ENCODE results near the gene JADE2. TPM values are rescaled to one million over a fixed set of nuclear protein-coding genes. Genes with fewer than 3 reads are reported as not detected.
A peak's percentile ranks its signal among the peaks of the same experiment; 100 is the strongest.

The JADE2 gene
- total RNA-seq, 4 donors from 2014 or later = 9.1 to 32.8 (median 14.9) TPM

DNA sequence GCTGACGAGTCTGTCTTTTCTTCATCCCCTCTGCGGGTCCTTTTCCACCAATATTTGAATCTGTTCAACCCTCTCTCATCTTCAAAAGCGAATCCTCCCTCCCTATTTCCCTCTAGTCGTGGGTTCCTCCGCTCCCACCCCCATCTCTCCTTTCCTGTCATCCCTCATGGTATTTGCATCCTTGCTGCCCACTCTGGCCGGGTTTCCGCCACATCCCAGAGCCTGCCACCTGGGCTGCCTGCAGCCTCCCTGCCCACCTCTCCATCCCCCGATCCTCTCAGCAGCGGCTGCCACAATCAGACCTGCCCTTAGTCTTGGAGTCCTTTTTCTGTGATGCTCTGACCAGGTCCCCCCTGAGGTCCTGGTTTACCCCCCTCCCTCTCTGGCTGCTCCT, 44.9 kb downstream of the JADE2 start:
- WGBS, 2 donors = 93% methylated on average over 9 of the region's 9 CpGs
- no peaks in the 10 kb centered on the region for H3K27me3 ChIP-seq
- H3K4me1 ChIP-seq = peaks cover 18 to 51% (median 30%) of the 10 kb centered on the region in 3 donors
- no peak overlapping the region for H3K4me3 ChIP-seq
- TF ChIP-seq POLR2A (IDR thresholded peaks at IDR 0.05) = no peak
- TF ChIP-seq, protein P1, sequence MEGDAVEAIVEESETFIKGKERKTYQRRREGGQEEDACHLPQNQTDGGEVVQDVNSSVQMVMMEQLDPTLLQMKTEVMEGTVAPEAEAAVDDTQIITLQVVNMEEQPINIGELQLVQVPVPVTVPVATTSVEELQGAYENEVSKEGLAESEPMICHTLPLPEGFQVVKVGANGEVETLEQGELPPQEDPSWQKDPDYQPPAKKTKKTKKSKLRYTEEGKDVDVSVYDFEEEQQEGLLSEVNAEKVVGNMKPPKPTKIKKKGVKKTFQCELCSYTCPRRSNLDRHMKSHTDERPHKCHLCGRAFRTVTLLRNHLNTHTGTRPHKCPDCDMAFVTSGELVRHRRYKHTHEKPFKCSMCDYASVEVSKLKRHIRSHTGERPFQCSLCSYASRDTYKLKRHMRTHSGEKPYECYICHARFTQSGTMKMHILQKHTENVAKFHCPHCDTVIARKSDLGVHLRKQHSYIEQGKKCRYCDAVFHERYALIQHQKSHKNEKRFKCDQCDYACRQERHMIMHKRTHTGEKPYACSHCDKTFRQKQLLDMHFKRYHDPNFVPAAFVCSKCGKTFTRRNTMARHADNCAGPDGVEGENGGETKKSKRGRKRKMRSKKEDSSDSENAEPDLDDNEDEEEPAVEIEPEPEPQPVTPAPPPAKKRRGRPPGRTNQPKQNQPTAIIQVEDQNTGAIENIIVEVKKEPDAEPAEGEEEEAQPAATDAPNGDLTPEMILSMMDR (IDR thresholded peaks at IDR 0.05) = no peak
- no peak for DNase-seq
- peaks cover 31 to 100% (median 36%) of the 10 kb centered on the region in 3 donors for H3K36me3 ChIP-seq
- H3K27ac ChIP-seq = peak overlapping the region in 1 of 4 donors; percentile 3
- intact Hi-C loops (cut with DNase I) = no loop called here
- no peaks in the 10 kb centered on the region for H3K9me3 ChIP-seq

DNA sequence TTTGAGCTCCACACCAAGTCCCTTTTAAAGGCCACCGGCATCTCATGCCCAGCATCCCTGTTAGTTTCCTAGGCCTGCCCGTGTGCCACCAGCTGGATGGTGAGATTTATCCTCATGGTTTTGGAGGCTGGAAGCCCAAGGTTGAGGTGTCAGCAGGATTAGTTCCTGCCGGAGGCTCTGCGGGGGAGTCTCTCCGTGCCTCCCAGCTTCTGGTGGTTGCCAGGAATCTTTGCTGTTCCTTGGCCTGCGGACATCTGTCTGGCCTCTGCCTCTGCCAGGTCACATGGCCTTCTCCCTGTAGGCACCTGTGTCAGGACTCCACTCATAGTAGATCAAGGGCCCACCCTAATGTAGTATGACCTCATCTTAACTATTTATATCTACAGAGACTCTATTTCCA, 45.4 kb downstream of the JADE2 start:
- no peak for DNase-seq
- Histone ChIP-seq H3K27ac (peak overlapping the region in 1 of 4 donors; percentile 25), H3K36me3 (peaks cover 27 to 100% (median 34%) of the 10 kb centered on the region in 3 donors), H3K4me3 (no peak overlapping the region), H3K27me3 (no peaks in the 10 kb centered on the region), H3K4me1 (peaks cover 18 to 51% (median 30%) of the 10 kb centered on the region in 3 donors), H3K9me3 (no peaks in the 10 kb centered on the region)
- intact Hi-C loops (cut with DNase I) = no loop called here
- 95 to 97% methylated on average over 4 to 6 of the region's 6 CpGs for WGBS, 2 donors
- TF ChIP-seq, protein P1 (IDR thresholded peaks at IDR 0.05) = no peak
- TF ChIP-seq POLR2A (IDR thresholded peaks at IDR 0.05) = no peak

DNA sequence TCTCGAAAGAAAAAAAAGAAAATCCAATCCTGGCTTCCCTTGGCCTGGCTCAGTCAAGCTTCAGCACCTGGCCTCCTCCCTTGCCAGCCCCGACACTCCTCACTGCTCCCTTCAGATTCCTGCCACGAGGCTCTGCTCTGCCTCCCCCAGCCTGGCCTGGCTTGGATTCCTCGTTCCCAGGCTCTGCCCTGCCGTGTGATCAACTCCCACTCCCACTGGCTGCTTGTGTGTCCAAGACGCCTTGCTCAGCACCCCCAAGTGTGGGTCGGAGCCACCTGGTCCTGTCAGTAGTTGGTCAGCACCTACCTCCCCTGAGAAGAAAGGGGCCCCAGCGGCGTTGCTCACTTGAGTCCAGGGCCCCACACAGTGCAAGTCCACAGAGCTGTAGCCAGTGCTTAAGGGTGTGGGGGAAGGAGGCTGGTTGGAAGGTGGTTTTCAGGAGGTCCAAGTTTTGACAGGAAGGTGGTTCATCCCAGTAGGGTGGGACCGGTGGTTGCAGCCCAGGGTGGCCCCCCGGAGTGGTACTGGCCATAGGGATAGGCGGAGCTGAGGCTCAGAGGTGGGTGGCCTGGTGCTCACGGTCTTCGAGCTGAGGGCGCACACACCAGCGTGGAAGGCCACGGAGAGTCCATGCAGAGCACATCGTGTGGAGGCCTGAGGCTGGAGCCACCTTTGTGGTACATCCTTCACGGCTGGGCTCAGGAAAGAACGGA, 46.4 kb downstream of the JADE2 start:
- H3K4me3 ChIP-seq = no peak overlapping the region
- H3K9me3 ChIP-seq = no peaks in the 10 kb centered on the region
- H3K27ac ChIP-seq = no peak overlapping the region
- peaks cover 22 to 100% (median 33%) of the 10 kb centered on the region in 3 donors for H3K36me3 ChIP-seq
- no peak for DNase-seq
- H3K4me1 ChIP-seq = peaks cover 18 to 51% (median 33%) of the 10 kb centered on the region in 3 donors
- TF ChIP-seq, protein P1 (IDR thresholded peaks at IDR 0.05) = no peak
- TF ChIP-seq POLR2A (IDR thresholded peaks at IDR 0.05) = no peak
- H3K27me3 ChIP-seq = no peaks in the 10 kb centered on the region
- WGBS, 2 donors = 91% methylated on average over 9 to 17 of the region's 20 CpGs
- intact Hi-C loops (cut with DNase I) = no loop called here

DNA sequence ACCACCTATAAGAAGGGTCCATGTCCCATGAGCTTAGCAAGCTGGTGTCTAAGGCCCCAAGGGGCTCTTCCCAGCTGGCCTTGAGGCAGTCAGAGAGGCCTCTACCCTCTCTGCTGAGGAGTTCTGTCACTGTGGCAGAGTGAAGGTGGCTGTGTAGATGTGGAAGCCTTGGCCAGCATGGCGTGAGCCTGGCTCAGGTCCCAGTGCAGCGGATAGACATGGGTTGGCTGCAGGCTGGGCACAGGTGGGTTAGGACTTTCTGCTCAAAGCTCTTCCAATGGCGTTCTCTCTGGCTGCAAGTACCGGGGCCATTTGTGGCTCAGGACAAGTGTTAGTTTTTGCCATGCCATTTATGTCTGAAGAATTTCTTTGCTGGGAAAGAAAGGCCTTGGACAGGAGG, 47.3 kb downstream of the JADE2 start:
- DNase-seq = no peak
- intact Hi-C loops (cut with DNase I) = no loop called here
- peaks cover 20 to 100% (median 37%) of the 10 kb centered on the region in 3 donors for H3K36me3 ChIP-seq
- no peak overlapping the region for H3K4me3 ChIP-seq
- no peak for TF ChIP-seq POLR2A (IDR thresholded peaks at IDR 0.05)
- H3K9me3 ChIP-seq = no peaks in the 10 kb centered on the region
- no peak overlapping the region for H3K27ac ChIP-seq
- H3K4me1 ChIP-seq = peaks cover 15 to 51% (median 32%) of the 10 kb centered on the region in 3 donors
- 88 to 94% methylated on average over 2 to 4 of the region's 4 CpGs for WGBS, 2 donors
- H3K27me3 ChIP-seq = no peaks in the 10 kb centered on the region

DNA sequence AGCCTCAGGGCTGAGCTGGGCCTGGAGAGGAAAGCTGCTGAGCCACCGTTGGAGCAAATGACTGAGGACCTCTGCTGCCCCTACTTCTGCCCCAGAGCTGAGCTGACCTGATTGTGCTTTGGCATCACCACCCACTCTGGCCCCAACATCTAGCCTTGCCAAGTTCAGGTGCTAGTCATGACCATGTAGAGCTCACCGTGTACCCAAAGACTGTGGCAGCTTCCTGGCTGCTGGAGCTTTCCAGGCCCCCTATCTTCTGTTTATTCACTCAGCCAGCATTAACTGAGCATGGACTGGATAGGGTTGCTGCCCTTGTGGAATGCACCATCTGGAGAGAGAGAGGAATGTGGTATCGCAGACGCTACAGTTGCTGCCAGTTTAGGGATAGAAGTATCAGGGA, 49.1 kb downstream of the JADE2 start:
- intact Hi-C loops (cut with DNase I) = no loop called here
- TF ChIP-seq, protein P1 (IDR thresholded peaks at IDR 0.05) = no peak
- TF ChIP-seq POLR2A (IDR thresholded peaks at IDR 0.05) = no peak
- no peaks in the 10 kb centered on the region for H3K9me3 ChIP-seq
- no peaks in the 10 kb centered on the region for H3K27me3 ChIP-seq
- peaks cover under 1 to 44% (median 16%) of the 10 kb centered on the region in 3 donors for H3K4me1 ChIP-seq
- peaks cover 33 to 100% (median 52%) of the 10 kb centered on the region in 3 donors for H3K36me3 ChIP-seq
- no peak for DNase-seq
- no peak overlapping the region for H3K4me3 ChIP-seq
- no peak overlapping the region for H3K27ac ChIP-seq
- WGBS, 2 donors = 64 to 66% methylated on average over 4 of the region's 4 CpGs
